Psoas muscle (tissue), 8 donors: ENCODE results near the gene GATA2. TPM values are rescaled to one million over a fixed set of nuclear protein-coding genes. Genes with fewer than 3 reads are reported as not detected.

Experiments used
- ATAC-seq, 4 donors: fragments of 200-7000 bp; cut with Tn5 transposase; one replicate each; pipeline ENCODE4 v1.9.1; 2020; ENCODE audit warnings: moderate library complexity in 3 of 4, mild to moderate bottlenecking in 2 of 4
- DNase-seq, 2 donors: peaks; one replicate each; pipeline ENCODE4 v3.0.0-alpha.2; 2020
- H3K27ac ChIP-seq: fragments of 200-600 bp; one replicate; pipeline ENCODE4 v1.8.0; 2022
- H3K27me3 ChIP-seq, 3 donors: fragments of 200-600 bp in 1 of 3; one replicate each; pipeline versions ENCODE4 v1.6.1 to v1.8.0; 2013 to 2022; ENCODE audit warnings: low read length in 2 of 3, mild to moderate bottlenecking in 2 of 3, moderate library complexity in 1 of 3; ENCODE audit not compliant: insufficient read depth in 3 of 3
- H3K36me3 ChIP-seq, 2 donors: fragments of 200-600 bp in 1 of 2; one replicate each; pipeline versions ENCODE4 v1.6.1 to v1.8.0; 2013 to 2022; ENCODE audit warnings: low read depth in 1 of 2, mild to moderate bottlenecking in 1 of 2, moderate library complexity in 1 of 2; ENCODE audit not compliant: insufficient read depth in 1 of 2
- H3K4me1 ChIP-seq: fragments of 200-600 bp; one replicate; pipeline ENCODE4 v1.8.0; 2022
- H3K4me3 ChIP-seq: fragments of 200-600 bp; one replicate; pipeline ENCODE4 v1.8.0; 2022; ENCODE audit warnings: mild to moderate bottlenecking
- H3K9me3 ChIP-seq: fragments of 200-600 bp; one replicate; pipeline ENCODE4 v1.8.0; 2022
- WGBS, 3 donors: extraction: QIAGEN DNeasy Blood & Tissue Kit; methylation state at CpG; one replicate each; pipeline versions ENCODE4 v1.1.6 to v1.1.7; 2013; 5-methylcytosine and 5-hydroxymethylcytosine counted together
- intact Hi-C, 2 donors: fragments of 100-400 bp; cut with DNase I; formaldehyde crosslinking; loops; one replicate each; pipeline versions ENCODE4 v1.11.0 to v1.14.2; 2022
- polyA plus RNA-seq, 3 donors: library from polyadenylated mRNA; stranded (reverse); fragments of 200-250 nt; gene quantifications; one replicate each; pipeline ENCODE4 v1.2.3, GENCODE V29; 2013
- total RNA-seq, 4 donors: library from RNA; stranded (reverse); fragmentation: NEBNext Ultra II Directional in 2 of 4; extraction: Animal tissue kit (Norgen Biotek cat#: 25700) in 2 of 4; gene quantifications; one replicate each; pipeline versions ENCODE4 v1.2.1 to v1.2.4, GENCODE V29; 2021 to 2023
- TF ChIP-seq, protein P1 (sequence below): fragments of 200-600 bp; IDR thresholded peaks from one replicate; pipeline ENCODE4 v1.8.0; 2022; ENCODE audit warnings: antibody characterized with exemption
- donor health status: healthy with polysubstance abuse.
- donor health status: DM: no; HTN: no; CAD: no; lungs with moderate emphysema.
- donor health status: Bipolar disorder and iron deficiency.
- donor health status: healthy.
- donor health status: DM: yes; HTN: yes; CAD: no.
- donor health status: DM: no; HTN: no; CAD: no.
- donor health status: DM: no; HTN: no; CAD: no.
- donor health status: DM: yes; HTN: yes; CAD: no.

The GATA2 gene
- total and polyA plus RNA-seq, 7 donors, result 4.2 to 8.8 (median 6.5) TPM

DNA sequence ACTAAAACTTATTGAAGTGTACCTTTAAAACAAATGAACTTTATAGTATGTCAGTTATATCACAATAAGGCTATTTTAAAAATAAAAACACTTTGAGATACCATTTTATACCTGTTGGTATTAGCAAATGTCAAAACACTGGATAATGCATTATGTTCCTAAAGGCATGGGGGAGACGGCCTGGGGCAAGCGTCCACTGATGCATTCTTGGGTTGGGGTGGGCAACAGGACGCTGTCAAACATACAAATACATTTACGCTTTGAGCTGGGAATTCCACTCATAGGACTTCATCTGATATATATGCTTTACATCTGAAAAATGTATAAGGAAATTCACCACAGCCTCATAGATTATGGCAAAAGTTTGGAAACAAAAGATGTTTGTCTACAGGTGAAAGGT, 7.6 kb upstream of the GATA2 start:
- no peak for DNase-seq
- intact Hi-C loops, result no loop called here
- no peak for ATAC-seq
- no peak overlapping the region for H3K4me3 ChIP-seq
- 91 to 96% (median 93%) methylated on average over 4 of the region's 4 CpGs for whole genome bisulfite sequencing, 3 donors
- peaks cover 0 to 48% (median 18%) of the 10 kb centered on the region in 3 donors for H3K27me3 ChIP-seq
- H3K4me1 ChIP-seq, result peaks cover 11% of the 10 kb centered on the region
- H3K27ac ChIP-seq, result no peak overlapping the region
- no peaks in the 10 kb centered on the region for H3K9me3 ChIP-seq
- TF ChIP-seq, protein P1, sequence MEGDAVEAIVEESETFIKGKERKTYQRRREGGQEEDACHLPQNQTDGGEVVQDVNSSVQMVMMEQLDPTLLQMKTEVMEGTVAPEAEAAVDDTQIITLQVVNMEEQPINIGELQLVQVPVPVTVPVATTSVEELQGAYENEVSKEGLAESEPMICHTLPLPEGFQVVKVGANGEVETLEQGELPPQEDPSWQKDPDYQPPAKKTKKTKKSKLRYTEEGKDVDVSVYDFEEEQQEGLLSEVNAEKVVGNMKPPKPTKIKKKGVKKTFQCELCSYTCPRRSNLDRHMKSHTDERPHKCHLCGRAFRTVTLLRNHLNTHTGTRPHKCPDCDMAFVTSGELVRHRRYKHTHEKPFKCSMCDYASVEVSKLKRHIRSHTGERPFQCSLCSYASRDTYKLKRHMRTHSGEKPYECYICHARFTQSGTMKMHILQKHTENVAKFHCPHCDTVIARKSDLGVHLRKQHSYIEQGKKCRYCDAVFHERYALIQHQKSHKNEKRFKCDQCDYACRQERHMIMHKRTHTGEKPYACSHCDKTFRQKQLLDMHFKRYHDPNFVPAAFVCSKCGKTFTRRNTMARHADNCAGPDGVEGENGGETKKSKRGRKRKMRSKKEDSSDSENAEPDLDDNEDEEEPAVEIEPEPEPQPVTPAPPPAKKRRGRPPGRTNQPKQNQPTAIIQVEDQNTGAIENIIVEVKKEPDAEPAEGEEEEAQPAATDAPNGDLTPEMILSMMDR, result no peak
- H3K36me3 ChIP-seq, result no peaks in the 10 kb centered on the region

DNA sequence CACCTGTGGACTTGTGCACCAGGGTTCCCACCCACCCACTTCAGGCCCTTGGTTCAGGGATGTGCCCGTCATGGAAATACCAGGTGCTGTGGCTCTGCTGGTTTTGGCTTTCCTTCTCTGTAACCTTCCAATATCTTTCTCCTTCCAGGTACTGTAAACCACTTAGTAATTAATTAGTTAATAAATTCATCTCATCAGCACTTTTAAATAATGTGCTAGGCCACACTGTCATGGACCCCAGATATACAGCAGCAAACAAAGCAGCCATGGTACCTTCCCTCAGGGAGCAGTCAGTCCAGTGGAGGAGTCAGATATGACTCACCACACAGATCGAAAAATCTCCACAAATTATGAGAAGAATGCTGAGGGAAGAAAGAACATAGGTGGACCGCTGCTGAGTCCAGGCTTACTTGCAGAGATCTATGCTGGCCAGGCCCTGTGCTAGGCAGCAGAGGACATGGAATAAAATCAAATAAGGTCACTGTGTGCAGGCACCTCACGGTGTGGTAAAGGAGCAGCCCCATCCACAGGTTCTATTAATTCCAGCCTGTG, 6.8 kb upstream of the GATA2 start:
- H3K4me3 ChIP-seq, result no peak overlapping the region
- WGBS, 3 donors, result 86 to 95% (median 88%) methylated on average over 4 of the region's 4 CpGs
- intact Hi-C loops, result loop anchor here (2.0 to 5.0 kb wide), 7 partner anchors 72 to 407 kb away; no protein-coding TSS in a partner anchor
- no peak overlapping the region for H3K27ac ChIP-seq
- TF ChIP-seq, protein P1, result no peak
- peaks cover 0 to 56% (median 19%) of the 10 kb centered on the region in 3 donors for H3K27me3 ChIP-seq
- peaks cover 11% of the 10 kb centered on the region for H3K4me1 ChIP-seq
- ATAC-seq (no peak), DNase-seq (no peak)
- no peaks in the 10 kb centered on the region for H3K9me3 ChIP-seq
- no peaks in the 10 kb centered on the region for H3K36me3 ChIP-seq

DNA sequence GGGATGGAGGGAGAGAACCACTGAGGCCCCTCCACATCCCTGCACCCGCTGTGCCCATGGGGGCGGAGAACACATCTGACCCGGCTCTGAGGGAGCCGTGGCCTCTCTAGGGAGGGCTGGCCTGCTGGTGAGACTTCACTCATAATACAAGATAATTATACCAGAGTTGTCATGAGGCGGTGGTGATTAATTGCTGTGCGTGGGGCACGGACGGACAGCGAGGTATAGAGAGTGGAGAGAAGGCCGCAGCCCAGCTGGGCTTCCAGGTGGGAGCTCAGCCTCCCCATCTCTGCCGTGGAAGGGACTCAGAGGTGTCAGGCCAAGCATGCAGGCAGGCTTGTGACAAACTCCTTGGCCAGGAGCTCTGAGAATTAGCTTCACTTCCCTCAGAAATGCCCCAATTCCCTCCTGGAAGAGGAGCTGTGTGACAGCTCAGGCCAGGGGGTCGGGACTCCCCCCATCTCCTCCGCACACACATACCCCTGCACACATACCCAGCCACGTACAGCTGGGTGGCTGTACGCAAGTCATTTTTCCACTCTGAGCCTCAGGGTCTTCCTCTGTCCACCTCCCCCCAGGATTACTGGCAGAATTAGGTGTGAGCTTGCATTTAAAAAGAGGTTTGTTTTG, 6.0 kb upstream of the GATA2 start:
- intact Hi-C loops, result loop anchor here (2.0 to 5.0 kb wide), 7 partner anchors 72 to 407 kb away; no protein-coding TSS in a partner anchor
- H3K9me3 ChIP-seq, result no peaks in the 10 kb centered on the region
- H3K4me1 ChIP-seq, result peaks cover 11% of the 10 kb centered on the region
- DNase-seq (no peak), ATAC-seq (no peak)
- H3K36me3 ChIP-seq, result no peaks in the 10 kb centered on the region
- H3K27me3 ChIP-seq, result peaks cover 0 to 64% (median 19%) of the 10 kb centered on the region in 3 donors
- H3K4me3 ChIP-seq, result no peak overlapping the region
- WGBS, 3 donors, result 68 to 70% (median 70%) methylated on average over 15 of the region's 15 CpGs
- no peak overlapping the region for H3K27ac ChIP-seq
- TF ChIP-seq, protein P1, result no peak

- no peaks in the 10 kb centered on the region for H3K9me3 ChIP-seq
- WGBS, 3 donors, result 32 to 34% (median 33%) methylated on average over 5 of the region's 5 CpGs
- ATAC-seq (no peak), DNase-seq (no peak)
- intact Hi-C loops, result loop anchor here (2.0 to 5.0 kb wide), 7 partner anchors 71 to 406 kb away; no protein-coding TSS in a partner anchor
- no peak overlapping the region for H3K27ac ChIP-seq
- peak overlapping the region; percentile 67 for H3K4me3 ChIP-seq
- H3K4me1 ChIP-seq, result peaks cover 14% of the 10 kb centered on the region
- no peaks in the 10 kb centered on the region for H3K36me3 ChIP-seq
- H3K27me3 ChIP-seq, result peaks cover 0 to 72% (median 19%) of the 10 kb centered on the region in 3 donors
- TF ChIP-seq, protein P1, result no peak
These were observed 5.2 kb upstream of the GATA2 start for GRCh38 chr3:128498127-128498626.
